Measurements from ENCODE around the gene PWP2. TPM values are rescaled to one million over a fixed set of nuclear protein-coding genes. Genes with fewer than 3 reads are reported as not detected.

The PWP2 gene
- total and polyA plus RNA-seq, 2 of the 4 experiments (the other 2 are of a cell fraction): 2.4 to 7.0 TPM

DNA sequence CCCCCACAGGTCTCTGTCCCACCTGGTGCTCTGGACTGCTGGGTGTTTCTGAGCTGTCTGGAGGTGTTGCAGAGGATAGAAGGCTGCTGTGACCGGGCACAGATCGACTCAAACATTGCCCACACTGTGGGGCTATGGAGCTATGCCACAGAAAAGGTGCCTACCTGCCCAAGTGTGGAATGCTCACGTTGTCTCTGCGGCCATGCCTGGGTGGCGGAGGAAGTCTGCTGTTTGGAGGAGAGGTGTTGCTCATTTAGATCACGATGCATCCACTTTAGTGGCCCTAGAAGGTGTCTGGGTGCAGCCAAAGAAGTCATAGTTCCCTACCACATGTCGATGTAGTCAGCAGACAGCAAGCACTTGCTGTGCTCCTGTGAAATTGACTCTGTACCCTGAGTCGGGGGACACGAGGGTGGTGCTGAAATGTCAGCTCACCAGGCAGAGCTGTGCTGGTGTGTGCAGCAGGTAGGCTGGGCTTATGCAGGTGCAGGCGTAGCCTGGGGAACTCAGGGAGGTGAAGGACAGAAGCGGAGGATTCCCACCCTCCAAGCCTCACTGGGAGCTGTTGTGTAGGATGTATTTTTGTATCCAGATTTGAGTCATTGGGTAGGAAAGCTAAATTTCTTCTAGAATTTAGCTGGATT, 32.8 kb upstream of the PWP2 start:
- H2AK9ac ChIP-seq (replicated peaks; ENCODE audit: low read depth, low read length, poor library complexity): peak overlapping the region; percentile 48
- no peak overlapping the region for H3K9ac ChIP-seq (ENCODE audit: low read depth, low read length)
- no peaks in the 10 kb centered on the region for H3K27me3 ChIP-seq (ENCODE audit: control insufficient read depth, insufficient read depth, low read length)
- H2BK20ac ChIP-seq (ENCODE audit: low read depth, low read length): no peak overlapping the region
- H2AFZ ChIP-seq (replicated peaks; ENCODE audit: low read length, poor library complexity): no peak overlapping the region
- no peak overlapping the region for H4K5ac ChIP-seq (ENCODE audit: low read depth, low read length)
- DNase-seq (no peak), ATAC-seq (ENCODE audit: low read depth) (no peak)
- H3K4me1 ChIP-seq (ENCODE audit: control insufficient read depth, insufficient read depth, low read length): no peaks in the 10 kb centered on the region
- H3K4me3 ChIP-seq (ENCODE audit: insufficient read depth, low read depth, low read length): no peak overlapping the region
- no peak overlapping the region for H3K27ac ChIP-seq (ENCODE audit: insufficient read depth, low read length)
- no peak overlapping the region for H3K4me2 ChIP-seq (ENCODE audit: low read depth, low read length)
- no CpG with 5 or more reads among the region's 11 CpGs for WGBS, 2 experiments (ENCODE audit: extremely low coverage in 2 of 2, insufficient read length in 1 of 2)
- no peak overlapping the region for H3K56ac ChIP-seq (ENCODE audit: extremely low read depth, insufficient read depth, low read length)
- H4K91ac ChIP-seq (ENCODE audit: insufficient read depth, low read depth, low read length): no peak overlapping the region
- peaks cover 29 to 46% of the 10 kb centered on the region in 2 experiments for H3K79me1 ChIP-seq (ENCODE audit: low read depth in 1 of 2, low read length in 2 of 2)
- H2BK15ac ChIP-seq (ENCODE audit: low read depth, low read length): no peak overlapping the region
- H3K4ac ChIP-seq (ENCODE audit: low read depth, low read length): no peak overlapping the region
- CTCF ChIA-PET: interaction anchor here (0.6 kb wide), 1 partner anchor 250 kb away, joined by 7 read pairs; no protein-coding TSS in a partner anchor
- no peak overlapping the region for H3K23ac ChIP-seq (ENCODE audit: low read depth, low read length)
- no TSS peak for BruUV-seq (replicated peaks)
- H4K20me1 ChIP-seq (ENCODE audit: insufficient read depth, low read length): peaks cover 23% of the 10 kb centered on the region
- dilution Hi-C loops (cut with HindIII; ENCODE audit: low sequenced_read_pairs, unreplicated experiment) (no loop called here), intact Hi-C loops (cut with micrococcal nuclease) (no loop called here), in situ Hi-C loops (cut with MboI; ENCODE audit: low sequenced_read_pairs) (no loop called here)
- H2BK120ac ChIP-seq (ENCODE audit: low read depth, low read length): no peak overlapping the region
- H4K8ac ChIP-seq (ENCODE audit: low read depth in 2 of 2, low read length in 2 of 2): no peak overlapping the region
- H3K18ac ChIP-seq (ENCODE audit: low read depth, low read length): no peak overlapping the region
- peaks cover 33% of the 10 kb centered on the region for H3K36me3 ChIP-seq (ENCODE audit: control insufficient read depth, insufficient read depth, low read length)
- TF ChIP-seq RCOR1 (IDR thresholded peaks at IDR 0.05; ENCODE audit: insufficient replicate concordance, low read length) (no peak), BHLHE40 (IDR thresholded peaks at IDR 0.05; ENCODE audit: low read depth, low read length) (no peak), RFX5 (IDR thresholded peaks at IDR 0.05; ENCODE audit: low read depth, low read length) (no peak), MAFK (IDR thresholded peaks at IDR 0.05; ENCODE audit: low read depth, low read length) (no peak), MXI1 (IDR thresholded peaks at IDR 0.05; ENCODE audit: borderline replicate concordance, low read depth, low read length) (no peak), USF2 (IDR thresholded peaks at IDR 0.05; ENCODE audit: low read depth, low read length) (no peak), RAD21 (IDR thresholded peaks at IDR 0.05; ENCODE audit: low read length) (no peak)
- TF ChIP-seq, protein P1, sequence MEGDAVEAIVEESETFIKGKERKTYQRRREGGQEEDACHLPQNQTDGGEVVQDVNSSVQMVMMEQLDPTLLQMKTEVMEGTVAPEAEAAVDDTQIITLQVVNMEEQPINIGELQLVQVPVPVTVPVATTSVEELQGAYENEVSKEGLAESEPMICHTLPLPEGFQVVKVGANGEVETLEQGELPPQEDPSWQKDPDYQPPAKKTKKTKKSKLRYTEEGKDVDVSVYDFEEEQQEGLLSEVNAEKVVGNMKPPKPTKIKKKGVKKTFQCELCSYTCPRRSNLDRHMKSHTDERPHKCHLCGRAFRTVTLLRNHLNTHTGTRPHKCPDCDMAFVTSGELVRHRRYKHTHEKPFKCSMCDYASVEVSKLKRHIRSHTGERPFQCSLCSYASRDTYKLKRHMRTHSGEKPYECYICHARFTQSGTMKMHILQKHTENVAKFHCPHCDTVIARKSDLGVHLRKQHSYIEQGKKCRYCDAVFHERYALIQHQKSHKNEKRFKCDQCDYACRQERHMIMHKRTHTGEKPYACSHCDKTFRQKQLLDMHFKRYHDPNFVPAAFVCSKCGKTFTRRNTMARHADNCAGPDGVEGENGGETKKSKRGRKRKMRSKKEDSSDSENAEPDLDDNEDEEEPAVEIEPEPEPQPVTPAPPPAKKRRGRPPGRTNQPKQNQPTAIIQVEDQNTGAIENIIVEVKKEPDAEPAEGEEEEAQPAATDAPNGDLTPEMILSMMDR (conservative IDR thresholded peaks at IDR 0.05; ENCODE audit: low read depth, low read length): no peak
- no peak overlapping the region for H2AK5ac ChIP-seq (ENCODE audit: low read depth, low read length)
- H3K9me3 ChIP-seq (ENCODE audit: control insufficient read depth, insufficient read depth, low read length): no peaks in the 10 kb centered on the region
- peaks cover 12% of the 10 kb centered on the region for H3K9me1 ChIP-seq (ENCODE audit: insufficient read depth, low read length)
- H3K14ac ChIP-seq (replicated peaks; ENCODE audit: low read depth, low read length): no peak overlapping the region
- POLR2A ChIA-PET (ENCODE audit: unreplicated experiment): no interaction called here
- H2BK5ac ChIP-seq (ENCODE audit: low read depth, low read length, poor library complexity, severe bottlenecking): no peak overlapping the region

Measured in IMR-90 (cell line).